Bone marrow (tissue), 2 donors: ENCODE measurements around the gene TRPM1.
A peak's percentile ranks its signal among the peaks of the same experiment; 100 is the strongest.

Source experiments
- DNase-seq, 2 donors: peaks; one replicate each; lab custom pipeline; 2025; lab: John Stamatoyannopoulos, UW

Gene TRPM1

DNA sequence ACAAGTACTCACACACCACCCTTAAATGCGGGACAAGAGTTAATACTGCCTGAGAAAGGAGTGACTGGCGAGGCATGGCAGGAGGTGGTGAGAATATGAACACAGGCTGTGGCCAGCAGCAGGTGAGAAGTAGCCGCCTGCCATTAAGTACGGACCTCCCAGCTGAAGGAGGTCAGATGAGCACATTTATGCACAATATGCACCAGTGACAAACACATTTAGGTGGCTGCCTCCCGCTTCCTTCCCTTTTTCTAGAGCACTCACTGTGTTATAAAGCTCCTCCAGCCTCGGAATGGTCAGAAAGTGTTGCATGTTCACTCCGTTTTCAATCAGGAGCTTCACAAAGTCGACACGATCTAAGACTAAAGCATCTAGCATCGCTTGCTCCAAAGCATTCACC is 52.4 kb downstream of the TRPM1 start:
- peak in 1 of 2 donors; percentile 57 for DNase-seq

DNA sequence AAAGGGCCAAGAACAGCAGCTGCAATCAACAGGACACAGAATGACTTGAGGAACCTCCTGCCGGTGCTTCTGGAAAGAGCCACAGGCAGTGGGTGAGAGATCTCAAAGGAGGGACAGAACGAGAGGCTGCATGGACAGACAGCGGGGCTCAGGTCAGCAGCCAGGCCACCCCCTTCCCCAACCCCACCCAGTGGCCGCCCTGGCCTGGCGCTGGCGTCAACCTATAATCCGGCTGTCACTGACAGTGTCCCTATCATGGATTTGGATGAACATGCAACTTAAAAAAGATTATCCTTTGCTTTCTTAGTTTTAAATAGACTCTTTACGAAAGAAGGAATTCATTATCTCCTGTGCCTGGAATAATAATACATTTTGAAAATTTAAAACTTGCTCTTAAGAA is 54.1 kb downstream of the TRPM1 start:
- DNase-seq, result no peak

DNA sequence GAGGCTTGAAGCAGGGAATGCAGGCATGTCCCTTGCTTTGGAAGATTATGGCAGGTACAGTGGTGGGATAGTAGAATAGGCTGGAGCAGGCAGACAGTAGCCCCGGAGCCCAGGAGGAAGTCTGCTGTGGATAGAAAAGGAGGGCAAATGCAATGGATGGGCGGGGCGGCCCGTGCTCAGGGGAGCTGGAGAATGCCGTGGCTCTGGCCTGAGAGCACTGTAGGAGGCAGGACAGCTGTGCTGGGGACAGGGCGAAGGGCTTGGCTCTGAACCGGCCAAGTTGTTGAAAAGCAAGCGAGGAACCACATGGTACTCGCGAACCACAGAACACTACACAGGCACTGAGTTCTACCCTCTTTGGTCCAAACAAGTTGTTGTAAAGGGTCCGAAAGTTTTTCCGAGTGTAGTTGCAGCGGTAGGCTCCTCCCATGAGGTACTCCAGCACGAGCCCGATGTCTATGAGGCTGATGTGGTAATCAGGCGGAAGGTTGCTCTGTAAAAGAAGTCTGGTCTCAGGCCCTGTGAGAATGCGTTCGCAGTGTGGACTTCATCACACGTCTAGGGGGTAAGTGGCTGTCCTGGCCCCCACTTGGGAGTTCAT is 54.7 kb downstream of the TRPM1 start:
- no peak for DNase-seq

DNA sequence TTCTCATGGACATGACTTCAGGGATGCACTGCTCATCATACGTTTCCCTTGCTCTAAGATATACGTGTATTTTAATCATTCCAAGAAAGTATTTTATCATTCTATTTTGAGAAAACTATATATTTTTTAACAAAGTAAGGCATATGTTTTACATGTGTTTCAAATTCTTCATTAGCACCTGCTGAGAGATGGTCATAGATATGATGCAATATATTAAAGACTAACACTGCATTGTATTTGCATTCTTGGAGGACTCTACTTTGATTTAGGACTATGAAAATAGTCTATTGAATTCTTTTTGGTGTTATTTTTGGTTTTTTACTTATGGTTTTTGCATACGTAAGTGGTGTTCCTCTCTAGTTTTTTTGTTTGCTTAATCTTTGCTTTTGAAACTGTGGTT is 55.9 kb downstream of the TRPM1 start:
- no peak for DNase-seq

DNA sequence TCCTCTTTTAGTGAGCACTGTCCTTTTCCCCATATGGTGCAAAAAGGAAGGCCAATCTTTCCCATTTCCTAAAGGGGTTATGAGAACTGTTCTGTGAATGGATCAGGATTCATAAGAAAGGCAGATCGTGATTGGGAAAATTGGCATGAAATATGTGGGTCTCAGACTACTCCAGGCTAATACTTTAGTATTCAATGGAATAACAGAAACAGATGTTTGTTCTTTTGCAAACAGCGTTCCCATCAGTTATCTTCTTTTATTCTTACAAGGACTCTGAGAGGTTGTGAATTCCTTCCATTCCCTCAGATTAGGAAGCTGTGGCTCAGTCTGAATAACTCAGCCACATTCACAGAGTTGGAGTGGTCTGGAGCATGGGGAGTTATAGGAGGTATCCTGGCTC is 58.8 kb downstream of the TRPM1 start:
- DNase-seq, result no peak

DNA sequence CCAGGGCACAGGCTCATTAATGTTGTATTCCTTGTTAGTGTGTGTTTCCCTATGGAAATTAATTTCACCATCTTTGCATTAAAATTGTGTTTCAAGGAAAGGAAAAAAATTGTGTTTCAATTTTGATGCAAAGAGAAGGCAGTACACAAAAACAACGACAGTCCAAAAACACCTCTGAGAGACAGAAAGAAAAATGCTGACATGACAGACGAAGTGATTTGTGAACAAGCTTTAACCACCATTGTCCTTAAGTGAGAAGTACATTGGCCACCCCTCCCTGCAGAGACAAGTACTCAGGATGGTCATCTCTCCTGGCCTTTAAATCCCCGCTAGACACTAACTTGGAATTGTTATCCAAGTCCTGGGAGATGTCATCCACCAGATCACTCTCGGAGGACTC is 59.9 kb downstream of the TRPM1 start:
- DNase-seq, result no peak

DNA sequence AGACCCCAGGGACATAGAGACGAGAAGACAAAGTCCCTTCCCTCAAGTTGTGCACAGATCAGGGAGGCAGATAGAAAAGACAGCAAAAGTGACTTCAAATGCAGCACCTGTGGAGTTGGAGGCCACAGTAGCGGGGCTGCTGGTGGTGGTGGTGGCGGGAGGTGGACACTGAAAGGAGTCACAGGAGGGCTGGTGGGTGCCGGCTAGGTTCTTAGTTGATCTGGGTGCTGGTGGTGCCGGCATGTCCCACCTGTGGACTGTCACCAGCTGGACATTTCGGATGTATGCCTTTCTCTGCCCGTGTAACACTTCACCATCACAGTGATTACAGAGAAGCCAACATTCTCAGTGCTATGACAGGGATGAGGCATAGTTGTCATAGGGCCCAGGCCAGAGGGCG is 60.9 kb downstream of the TRPM1 start:
- no peak for DNase-seq

DNA sequence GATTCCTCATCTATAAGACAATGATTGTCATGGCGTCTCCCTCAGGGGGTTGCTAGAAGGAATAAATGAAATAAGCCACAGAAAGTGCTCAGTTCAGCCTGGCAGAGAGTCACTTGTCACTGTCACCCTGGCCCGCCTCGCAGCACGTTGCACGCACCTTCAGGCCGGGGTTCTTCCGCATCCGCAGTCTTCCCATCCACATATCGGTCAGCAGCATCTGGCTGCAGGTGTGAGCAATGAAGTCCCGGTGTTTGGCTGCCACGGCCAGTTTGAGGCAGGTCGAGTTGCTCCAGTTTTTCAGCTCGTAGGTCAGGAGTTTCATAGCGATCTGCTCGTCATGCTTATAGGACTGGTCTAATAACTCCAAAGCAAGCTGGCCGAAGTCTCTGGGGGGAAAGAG is 61.6 kb downstream of the TRPM1 start:
- no peak for DNase-seq

DNA sequence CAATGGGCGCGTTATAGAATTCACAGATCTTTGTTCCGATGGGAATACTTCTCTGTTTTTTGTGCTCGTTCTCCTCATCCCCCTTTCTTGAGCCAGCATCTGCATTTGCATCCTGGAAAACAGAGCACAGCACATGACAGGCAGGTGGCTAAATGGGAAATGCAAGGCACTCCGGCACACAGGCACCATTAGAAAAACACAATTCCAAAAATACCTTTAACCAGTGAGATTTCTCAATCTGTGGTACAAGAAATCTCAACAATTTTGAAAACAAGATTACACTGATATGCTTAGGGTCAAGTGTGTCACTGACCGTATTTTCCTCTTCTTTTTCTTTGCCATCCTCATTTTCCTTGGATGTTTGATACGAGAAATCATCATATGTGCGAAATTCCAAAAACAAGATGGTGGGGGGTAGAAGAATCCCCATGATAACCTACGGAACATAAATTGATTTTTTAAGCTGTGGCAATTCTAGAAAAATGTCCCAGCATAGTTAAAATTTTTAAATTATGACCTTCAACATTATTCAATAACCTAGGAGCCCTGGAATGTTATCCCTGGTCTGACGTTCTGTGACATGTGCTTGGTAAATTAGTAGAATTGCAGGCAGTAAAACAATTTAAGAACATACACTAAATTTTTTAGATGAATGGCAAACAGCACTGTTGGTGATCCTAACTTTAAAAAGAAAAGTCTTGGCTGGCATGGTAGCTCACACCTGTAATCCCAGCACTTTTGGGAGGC is 63.6 kb downstream of the TRPM1 start:
- no peak for DNase-seq

DNA sequence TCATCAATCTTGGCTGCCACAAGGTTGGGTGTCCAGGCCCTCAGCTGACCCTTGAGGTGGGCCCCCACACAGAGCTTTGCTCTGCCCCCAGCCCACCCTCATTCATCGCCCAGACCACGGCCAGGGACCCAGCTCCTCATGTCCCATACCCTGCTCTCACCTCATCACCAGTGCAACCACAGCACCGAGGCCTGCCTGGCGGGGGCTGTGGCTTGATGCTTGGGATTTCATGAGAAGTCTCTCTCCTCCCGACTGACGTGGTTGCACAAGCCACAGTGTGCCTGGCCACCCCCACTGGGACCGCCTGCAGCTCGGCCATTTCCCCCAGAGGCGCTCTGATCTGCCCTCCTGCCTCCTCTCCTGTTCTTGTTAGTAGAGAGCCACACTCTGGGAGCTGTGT is 64.7 kb downstream of the TRPM1 start:
- DNase-seq, result no peak

DNA sequence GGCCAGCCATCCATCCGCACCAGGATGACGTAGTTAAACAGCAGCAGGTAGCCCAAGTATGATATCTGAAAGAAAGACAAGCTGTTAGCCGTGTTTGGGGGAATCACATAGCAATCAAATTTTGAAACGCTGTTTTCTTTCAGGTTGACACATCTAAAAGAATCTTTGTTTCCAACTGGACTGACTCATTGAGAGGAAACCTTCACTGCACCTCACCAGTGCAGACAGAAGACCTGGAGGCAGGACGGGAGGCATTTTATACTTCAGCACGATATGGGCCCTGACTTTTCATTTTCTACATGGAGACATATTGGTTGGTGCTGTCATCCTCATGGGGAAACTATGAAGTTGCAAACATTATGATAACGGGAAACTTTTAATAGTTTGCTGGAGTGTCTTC is 65.9 kb downstream of the TRPM1 start:
- no peak for DNase-seq

DNA sequence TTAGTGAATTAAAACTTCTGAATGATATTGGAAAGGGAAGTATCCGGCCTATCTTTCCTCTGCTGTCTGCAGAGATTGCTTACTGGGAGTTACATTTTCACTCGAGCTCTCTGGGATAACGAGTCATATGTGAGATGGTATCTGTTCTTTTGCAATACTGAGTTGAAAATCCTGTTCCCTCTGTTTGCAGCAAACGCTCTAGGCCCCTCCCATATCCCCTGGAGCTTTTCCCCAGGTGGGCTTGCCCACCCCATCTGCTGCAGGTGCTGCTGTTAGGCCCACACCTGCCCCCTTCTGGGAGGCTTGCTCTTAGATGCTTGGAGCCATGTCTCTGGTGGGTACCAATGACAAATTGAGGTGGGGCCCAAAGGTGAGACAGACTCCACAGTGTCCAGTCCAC is 67.4 kb downstream of the TRPM1 start:
- DNase-seq, result no peak

DNA sequence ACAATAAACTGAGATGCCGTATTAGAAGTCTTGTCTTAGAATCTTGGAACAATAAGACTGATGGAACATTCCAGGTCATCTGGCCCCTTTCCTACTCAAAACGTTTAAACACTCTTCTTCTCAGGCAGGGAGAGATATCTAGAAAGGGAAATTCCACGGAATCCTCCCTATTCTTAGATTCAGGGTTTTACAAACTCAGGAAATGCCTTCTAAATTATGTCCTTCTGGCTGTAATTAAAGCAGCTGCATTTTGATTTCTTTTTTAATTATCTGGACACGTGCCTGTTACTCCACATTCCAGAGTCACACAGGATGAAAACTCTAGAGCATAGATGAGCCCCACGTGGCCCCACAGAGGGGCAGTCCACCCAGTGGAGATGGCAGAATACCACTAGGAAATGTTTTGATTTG is 68.6 kb downstream of the TRPM1 start:
- no peak for DNase-seq

DNA sequence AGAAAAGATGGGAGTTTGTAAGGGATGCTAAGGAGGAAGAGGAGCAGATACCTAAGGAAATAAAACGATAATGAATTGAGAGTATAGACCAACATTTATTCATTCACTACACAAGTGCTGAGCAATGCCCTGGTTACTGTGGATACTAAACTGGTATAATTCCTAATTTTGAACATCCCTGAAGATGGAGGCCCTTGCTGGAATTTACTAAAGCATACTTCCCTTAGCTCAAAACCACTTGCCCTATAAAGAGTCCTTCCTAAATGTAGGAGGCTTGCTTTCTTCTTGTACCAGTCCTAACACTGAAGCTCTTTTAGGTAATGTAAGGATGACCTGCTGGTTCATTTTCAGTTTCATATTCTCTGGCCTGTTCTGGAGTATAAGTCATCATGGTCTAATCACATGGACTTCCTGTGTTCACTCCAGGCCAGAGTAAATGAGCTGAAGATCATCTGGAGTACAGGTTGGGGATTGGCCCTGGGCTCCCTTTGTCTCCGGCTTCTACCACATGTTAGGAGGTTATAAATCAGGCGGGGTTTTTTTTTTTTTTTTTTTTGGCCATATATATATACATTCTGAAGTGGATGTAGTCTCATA is 70.0 kb downstream of the TRPM1 start:
- DNase-seq, result peak in 1 of 2 donors; percentile 4

DNA sequence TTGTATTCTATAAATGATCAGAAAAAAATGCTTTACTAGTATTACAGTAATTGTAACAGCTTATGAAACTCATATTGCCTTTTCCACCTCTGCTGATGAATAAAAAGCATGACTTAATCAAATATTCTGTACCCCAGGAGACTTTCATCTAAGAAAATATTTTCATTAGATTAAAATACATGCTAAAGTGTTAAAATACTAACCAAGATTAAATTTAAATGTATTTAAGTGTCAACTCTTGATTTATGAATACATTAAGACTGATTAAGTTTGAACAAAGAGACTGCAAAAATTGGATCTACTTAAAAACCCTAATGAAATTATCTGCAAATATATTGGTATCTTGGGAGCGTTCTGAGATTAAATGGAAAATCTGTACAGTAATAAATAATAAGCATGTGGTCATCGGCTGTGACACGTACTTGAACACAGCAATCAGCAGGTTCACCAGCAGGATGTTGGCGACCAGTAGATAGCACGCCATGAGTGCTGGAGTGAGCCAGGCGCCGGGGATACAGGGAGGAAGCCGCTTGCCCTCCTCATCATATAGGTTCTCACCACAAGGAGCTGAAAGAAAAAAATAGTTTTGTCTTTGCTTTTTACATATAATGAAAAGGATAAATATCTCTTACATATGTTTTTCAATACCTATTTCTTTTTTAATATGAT is 73.5 kb downstream of the TRPM1 start:
- no peak for DNase-seq

DNA sequence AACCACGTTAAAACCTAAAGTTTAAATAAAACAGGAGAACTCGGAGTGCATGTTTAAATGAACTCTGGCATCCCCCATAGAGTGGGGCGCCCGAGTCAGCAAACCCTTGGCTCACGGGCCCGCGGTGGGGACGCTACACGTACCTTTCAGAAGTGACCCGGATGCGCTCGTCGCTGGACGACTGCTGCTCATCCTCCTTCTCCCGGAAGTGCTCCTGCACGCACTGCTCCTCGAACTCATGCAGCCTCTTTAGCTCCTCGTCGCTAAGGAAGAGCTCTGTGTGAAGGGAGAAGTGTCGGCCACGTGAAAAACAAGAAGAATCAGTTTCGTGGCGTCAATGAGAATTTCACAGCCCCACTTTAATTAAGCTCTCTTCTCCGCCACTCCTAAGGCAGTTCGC is 75.5 kb downstream of the TRPM1 start:
- no peak for DNase-seq

DNA sequence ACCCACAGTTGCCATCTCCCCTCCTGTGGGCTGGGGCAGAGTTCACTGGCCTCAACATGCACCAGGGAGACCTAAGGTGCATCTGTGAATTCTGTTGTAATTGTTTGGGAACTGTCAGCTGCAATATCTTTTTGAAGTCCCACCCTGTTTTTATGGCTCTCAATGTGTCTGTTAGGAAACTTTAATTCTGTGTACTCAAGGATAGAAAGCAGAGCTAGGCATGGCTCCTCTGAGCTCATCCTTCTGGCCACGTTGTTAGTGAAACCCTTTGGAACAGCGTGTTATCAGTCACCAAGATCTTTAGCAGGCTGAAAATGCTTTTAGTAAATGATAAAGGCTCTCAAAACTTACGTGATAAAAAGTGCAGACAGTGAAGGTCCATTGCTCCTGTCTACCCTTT is 76.5 kb downstream of the TRPM1 start:
- DNase-seq, result no peak

DNA sequence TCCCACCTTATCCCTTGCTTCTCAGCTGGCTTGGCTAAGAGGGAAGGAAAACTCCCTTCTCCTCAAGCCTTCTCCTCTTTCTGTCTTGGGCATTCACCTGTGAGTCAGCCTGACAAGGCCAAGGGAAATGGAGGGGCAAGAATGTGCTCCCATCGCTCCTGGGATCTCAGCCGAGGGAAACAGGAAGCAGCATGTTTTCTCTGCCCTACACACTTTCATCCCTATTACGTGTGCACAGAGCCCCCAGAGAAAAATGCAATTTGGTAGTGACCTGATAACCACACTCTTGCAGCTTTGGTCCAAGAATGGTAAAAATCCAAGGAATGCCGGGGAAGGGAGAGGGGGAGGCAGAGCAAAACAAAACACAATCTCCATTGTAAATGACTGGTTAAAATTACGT is 77.2 kb downstream of the TRPM1 start:
- DNase-seq, result no peak

DNA sequence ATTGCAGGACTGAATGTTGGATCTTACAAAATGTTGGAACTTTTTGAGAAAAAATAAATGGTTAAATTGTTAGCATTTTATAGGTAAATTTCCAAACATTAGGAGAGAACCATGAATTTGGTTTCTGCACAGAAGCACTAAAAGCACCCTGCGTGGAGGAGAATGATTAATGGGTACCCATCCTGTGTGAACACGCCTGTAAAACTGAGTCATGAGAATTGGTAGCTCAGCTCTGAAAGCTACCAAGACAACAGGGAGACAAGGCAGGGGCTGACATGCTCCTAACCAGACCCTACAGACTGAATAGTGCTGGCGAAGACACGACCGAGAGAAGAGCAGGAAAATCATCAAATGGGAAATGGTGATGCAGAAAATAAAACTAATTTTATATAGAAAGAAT is 77.7 kb downstream of the TRPM1 start:
- DNase-seq, result no peak

DNA sequence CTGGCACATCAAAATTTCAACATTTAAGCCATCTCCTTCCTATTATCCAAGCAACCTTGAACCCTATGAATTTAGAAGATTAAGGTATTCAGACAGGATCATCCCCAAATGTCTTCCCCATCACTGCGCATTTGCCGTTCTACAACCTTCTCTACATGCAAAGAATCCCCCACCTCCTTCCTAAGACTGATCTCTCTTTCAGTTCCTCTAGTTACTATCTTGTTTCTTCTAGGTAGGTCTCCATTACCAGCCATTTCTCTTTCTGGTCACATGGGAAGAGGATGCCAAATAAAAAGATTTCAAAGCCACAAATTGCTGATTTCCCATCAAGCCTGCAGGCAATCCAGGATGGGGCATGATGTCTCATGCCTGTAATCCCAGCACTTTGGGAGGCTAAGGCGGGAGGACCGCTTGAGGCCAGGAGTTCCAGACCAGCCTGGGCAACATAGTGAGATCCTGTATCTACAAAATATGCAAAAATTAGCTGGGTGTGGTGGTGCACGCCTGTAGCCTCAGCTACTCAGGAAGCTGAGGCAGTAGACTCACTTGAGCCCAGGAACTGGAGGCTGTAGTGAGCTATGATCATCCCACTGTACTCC is 80.4 kb downstream of the TRPM1 start:
- no peak for DNase-seq

DNA sequence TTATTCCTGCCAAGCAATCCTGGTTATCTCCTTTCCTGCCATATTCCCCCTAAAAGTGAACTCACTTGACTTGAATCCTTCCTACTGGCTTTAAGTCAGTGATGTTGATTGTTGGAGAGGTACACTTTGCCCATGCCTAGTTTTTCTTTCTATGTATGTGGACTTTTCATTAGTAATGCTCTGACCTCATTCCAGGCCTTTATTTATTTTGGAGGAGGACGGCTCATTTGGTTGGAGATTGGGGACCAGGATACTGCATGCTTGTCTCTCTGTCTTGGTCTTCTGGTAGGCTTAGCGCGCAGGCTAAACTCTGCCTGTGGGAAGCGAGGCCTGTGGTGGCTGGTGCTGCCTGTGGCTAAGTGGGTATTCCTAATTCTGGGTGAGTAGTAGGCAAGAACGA is 81.0 kb downstream of the TRPM1 start:
- no peak for DNase-seq

DNA sequence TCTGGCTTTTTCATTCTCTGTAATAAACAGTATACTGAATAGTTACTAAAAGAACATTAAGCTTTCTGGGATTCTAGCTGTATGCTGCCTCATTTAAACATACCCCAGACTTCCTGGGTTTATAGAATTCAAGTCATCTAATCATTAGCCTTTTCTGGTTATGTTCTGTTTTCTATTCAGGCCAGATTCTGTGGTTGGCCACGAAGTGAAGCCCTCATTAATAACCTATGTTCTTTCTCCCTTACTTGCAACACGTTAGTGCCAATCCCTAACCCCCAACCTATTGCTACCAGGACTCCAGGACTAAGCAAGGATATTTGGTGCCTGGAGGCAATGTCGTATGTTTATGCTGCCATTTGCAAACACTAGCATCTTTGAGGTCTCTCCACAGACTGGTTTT is 81.5 kb downstream of the TRPM1 start:
- DNase-seq, result no peak

DNA sequence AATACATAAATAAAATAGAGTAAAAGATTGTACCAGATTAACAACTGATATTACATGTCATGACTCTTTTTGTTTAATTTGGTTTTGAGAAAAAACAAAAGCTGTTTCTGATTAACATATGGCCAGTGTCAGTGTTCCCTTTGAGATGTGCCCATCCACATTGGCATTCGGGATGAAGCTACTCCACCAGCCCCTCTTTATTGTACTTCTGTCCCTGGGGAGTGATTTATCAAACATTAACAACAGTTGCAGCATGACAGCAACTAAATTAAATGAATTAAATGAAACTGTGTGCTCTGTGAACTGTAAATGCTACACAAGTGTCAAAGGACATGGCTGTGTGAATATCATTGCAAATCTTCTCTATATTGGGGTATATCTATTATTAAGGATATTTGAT is 84.2 kb downstream of the TRPM1 start:
- no peak for DNase-seq
